Effector CD4-positive, alpha-beta T cell (primary cell): ENCODE data around the gene TFAM.

Experiments used
- DNase-seq: peaks from one replicate; pipeline ENCODE4 v3.0.0-alpha.2; 2020

Gene TFAM

GRCh38 chr10:58436071-58436470, 50.9 kb downstream of the TFAM start:
- DNase-seq: no peak

GRCh38 chr10:58438340-58438871, 53.2 kb downstream of the TFAM start:
- DNase-seq: no peak

GRCh38 chr10:58438986-58439385, 53.8 kb downstream of the TFAM start:
- DNase-seq: no peak

GRCh38 chr10:58439632-58440364, 54.6 kb downstream of the TFAM start:
- no peak for DNase-seq

- no peak for DNase-seq
Measured at GRCh38 chr10:58440484-58440883, 55.3 kb downstream of the TFAM start.

GRCh38 chr10:58444321-58444720, 59.1 kb downstream of the TFAM start:
- no peak for DNase-seq

- no peak for DNase-seq
Measured at GRCh38 chr10:58444876-58445275, 59.7 kb downstream of the TFAM start.

GRCh38 chr10:58448121-58448935, 63.1 kb downstream of the TFAM start:
- no peak for DNase-seq
